HG03159 (cell line): Measurements from ENCODE around the gene LINS1.

Experiments
- ATAC-seq: cut with Tn5 transposase; IDR thresholded peaks from one replicate; pipeline ENCODE4 v1.9.1; 2021; ENCODE audit warnings: mild to moderate bottlenecking, moderate library complexity; ENCODE audit not compliant: unreplicated experiment

LINS1 gene

DNA sequence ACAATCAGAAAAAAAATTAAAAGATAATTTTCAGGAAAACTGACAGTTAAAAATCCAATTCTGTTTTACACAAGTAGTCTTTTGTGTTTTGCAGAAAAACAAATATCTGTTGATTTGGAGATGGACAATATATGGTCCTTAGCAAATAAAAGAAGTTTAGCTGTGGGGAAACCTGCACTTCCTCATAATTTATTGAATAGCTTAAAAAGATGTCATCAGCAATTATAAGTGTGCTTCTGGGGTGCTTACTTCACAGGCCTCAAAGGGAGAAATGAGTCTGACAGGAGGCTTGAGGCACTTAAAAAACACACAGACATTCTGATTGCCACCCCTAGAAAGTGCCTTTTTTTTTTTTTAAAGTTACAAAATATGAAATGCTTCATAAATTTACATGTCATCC lies 41.7 kb downstream of the LINS1 start:
- no peak for ATAC-seq

DNA sequence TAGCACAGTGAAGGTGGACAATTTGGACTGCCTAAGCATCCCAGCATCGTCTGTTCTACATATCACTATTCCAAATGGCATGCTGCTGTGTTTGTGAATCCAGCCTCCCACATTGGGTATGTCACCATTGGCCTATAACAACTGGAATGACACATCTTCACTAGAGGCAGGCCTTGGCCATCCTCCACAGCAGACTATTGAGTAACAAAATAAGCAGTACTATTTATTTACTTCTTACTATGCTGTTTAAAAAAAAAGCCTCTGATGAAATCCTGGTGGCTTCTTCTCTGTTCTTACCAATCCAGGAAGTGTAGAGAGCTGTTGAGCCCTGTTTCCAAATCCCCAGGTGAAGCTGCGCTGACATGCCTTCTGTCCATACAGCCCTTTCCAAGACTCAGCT lies 42.7 kb downstream of the LINS1 start:
- no peak for ATAC-seq

DNA sequence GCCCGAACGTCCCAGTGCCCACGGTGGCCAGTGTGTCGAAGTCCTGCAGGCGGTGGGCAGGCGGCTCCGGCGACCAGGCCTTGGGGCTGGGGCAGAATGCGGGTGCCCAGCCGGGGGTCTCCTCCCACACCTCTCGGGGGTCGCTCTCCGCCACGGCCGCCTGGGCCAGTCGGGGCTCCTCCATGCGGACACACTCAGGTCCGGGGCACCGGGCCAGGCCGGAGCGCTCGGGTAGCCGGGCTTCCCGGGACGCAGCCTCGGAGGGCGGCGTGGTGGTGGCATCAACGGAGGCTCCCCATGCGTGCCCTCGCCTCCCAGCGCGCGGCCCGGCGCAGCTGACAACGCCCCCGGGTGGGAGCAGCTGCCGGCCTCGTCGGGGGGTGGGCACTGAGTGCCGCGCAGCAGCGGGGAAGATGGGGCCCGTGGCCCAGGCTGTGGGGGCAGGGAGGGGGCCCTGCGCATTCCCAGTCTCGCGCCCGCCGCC lies 43.2 kb downstream of the LINS1 start:
- ATAC-seq = no peak

DNA sequence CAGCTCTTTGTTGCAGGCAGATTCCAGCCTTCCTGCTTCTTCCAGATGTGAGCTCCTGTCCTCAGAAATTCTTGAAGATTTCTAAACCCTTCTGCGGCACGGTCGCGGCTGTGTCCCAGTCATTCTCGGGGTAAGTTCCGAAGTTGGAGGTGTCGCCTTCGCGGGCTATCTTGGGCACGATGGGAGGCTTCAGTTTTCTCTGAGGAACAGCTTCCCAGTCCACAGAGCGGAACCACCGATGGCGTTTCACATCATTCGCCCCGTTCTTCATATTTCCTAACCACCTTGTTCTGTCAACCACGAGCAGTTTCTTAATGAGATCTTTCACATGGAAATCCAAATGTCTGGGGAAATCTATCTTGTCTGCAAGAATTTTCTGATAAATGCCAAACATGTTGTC lies 48.5 kb downstream of the LINS1 start:
- no peak for ATAC-seq

DNA sequence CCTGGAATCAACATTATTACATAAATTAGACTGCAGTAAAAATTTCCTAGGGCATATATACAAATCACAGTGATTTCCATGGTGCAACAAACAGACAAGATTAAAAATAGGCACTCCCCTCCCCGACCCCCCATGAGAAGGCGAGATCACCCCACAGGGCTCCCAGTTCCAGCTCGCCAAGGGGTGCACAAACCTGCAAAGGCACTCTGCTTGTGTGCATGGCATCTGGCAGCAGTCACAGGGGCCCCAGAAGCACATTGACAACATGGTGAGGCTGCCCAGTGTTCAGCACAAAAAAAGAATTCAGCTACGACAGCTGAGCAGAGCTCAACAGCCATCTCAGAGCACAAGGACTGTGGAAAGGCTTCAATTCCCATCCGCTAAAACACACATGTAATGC lies 54.0 kb downstream of the LINS1 start:
- ATAC-seq = no peak

DNA sequence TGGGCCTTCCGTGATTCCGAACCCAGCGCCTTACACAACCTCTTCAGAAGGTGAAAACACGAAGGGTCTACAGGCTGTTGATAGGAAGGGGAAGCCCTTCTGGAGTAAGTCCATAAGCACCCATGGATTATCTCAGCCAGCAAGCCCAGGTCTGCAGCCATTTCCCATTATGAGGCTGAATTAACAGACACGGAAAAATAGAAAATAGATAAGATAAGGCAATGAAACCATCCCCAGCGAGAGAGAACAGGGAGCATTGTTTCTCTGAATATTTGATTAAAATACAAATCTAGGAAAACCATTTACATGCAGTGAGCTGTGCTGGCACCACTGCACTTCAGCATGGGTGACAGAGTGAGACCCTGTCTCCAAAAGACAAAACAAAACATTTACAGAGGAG lies 57.0 kb downstream of the LINS1 start:
- ATAC-seq = no peak

DNA sequence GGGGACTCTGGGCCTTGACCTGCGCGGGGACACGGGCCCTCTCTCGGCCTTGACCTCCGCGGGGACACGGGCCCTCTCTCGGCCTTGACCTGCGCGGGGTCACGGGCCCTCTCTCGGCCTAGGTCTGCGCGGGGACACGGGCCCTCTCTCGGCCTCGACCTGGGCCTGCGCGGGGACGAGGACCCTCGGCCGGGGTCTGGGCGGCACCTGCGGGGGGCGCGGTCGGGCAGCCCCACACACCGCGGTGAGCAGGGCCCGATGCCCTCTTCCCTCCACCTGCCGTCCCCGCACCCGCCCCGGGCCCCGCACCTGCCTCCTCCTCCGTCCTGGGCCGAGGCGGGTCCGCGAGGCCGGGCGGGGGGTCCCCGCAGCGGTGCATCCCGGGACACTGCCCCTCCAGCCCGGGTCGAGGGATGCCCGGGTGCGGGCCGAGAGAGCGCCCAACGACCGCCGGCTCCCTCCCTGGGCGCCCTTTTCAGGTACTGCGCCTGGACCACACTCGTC lies 57.6 kb downstream of the LINS1 start:
- ATAC-seq = no peak

DNA sequence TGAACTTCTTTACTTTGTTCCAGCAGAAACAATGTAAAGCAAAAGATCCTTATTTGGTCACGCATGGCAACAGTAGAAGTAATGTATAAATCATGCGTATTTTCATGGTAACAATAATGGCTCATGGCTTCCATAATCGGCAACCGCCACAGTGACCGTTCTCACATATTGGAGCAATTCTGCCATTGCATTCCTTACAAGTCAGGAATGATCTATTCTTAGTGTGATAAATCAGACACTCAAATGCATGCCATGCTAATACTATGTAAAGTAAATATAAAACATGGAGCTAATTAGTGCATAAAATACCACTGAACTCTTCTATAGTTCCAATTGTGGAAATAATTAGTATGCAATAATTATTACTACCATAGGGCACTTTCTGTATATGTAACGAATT lies 59.7 kb downstream of the LINS1 start:
- ATAC-seq = no peak

DNA sequence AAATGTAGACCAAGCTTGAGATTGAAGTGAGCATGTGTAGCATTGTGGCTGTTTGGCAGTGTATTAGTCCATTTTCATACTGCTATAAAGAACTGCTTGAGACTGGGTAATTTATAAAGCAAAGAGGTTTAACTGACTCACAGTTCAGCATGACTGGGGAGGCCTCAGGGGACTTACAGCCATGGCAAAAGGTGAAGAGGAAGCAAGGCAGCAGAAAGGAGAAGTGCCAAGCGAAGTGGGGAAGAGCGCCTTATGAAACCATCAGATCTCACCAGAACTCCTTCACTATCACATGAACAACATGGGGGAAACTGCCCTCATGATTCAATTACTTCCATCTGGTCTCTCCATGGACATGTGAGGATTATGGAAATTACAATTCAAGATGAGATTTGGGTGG lies 64.7 kb downstream of the LINS1 start:
- ATAC-seq = peak; percentile 71

DNA sequence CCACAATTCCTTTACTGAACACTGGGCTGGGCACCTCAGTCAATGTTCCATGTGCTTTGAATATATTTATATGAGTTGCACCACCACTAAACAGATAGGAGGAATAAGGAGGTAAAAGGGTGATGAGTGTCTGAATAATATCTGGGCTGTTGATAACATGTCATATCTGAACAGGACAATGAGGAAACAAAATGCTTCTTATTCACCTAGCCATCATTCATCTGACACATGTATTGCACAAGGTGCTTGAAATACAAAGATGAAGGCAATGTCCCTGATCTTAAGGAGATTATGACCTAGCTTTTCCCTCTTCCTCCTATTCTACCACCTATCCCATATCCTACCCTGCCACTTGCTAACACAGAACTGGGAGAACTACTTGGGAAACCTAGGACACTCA lies 65.3 kb downstream of the LINS1 start:
- no peak for ATAC-seq

DNA sequence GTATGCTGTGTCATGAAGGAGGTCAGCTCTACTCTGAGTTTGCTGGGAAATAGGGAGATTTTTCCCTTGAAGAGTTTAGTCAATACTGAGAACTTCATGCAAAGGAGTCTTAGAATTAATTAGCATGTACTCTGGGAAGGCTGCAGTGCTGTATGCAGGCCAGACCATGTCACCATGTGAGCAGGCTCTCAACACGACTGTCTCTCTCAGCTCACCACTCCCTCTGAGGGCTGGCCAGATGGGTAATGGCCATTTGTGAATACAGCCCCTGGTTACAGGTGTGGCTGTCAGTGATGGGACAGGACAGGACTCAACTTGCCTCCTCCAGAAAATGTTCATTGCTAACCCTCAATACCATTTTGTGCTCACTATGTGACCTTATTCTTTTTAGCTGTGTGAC lies 68.1 kb downstream of the LINS1 start:
- no peak for ATAC-seq

DNA sequence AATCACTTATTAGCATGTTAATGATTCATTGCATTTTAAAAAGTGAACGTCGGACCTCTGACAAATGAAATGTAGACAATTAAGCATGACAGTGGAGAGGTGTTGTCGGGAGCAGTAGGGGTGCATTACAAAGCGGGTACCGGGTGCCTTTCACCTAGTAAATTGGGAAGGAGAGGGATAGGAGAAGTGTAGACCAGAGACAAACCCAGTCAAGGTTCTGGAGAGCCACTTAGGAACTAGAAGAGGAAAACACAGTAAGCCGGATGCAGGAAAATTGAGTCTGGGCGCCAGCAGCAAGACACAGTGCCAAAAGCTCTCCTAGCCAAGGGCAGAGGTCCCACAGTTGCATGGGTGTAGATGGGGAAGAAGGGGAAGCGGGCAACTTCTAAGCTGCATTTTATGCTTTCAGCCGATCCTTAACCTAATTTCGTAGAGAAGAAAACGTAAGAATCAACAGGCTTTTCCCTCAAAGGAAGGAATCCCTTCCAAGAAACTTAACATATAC lies 70.1 kb downstream of the LINS1 start:
- ATAC-seq = no peak

DNA sequence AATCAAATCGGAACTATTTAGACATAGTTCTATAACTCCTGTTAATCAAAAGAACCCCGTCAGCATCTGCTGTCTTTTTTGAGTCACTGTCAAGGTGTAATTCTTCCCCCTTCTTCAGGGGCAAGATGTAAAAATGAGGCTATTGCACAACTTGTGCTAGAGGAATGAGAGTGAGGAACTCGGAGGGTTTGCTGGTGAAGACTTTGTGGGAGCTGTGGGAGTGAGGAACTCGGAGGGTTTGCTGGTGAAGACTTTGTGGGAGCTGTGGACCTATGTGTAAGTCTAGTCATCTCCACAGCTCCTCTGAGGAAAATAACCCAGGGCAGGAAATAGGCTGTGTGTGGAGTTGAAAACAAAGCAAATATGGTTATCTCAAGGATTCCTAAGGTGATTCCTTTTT lies 70.8 kb downstream of the LINS1 start:
- ATAC-seq = no peak

DNA sequence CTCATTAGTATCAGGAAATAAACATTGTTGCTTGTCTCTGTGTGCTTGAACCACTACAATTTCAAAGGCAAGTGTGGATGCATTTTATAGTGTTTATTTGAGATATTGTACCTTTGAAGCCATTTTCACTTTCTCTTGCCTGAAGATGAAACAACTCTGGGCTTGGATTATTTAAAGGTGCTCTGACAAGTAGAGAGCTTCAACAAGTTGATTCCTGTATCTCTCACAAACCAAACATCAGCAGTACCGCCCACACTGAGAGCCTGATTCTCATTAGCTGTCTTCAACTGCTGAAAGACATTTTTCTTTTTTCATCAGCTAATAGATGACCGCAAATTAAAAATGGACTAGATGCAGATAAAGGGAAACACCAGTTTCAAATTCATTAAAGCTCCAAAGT lies 72.4 kb downstream of the LINS1 start:
- no peak for ATAC-seq

DNA sequence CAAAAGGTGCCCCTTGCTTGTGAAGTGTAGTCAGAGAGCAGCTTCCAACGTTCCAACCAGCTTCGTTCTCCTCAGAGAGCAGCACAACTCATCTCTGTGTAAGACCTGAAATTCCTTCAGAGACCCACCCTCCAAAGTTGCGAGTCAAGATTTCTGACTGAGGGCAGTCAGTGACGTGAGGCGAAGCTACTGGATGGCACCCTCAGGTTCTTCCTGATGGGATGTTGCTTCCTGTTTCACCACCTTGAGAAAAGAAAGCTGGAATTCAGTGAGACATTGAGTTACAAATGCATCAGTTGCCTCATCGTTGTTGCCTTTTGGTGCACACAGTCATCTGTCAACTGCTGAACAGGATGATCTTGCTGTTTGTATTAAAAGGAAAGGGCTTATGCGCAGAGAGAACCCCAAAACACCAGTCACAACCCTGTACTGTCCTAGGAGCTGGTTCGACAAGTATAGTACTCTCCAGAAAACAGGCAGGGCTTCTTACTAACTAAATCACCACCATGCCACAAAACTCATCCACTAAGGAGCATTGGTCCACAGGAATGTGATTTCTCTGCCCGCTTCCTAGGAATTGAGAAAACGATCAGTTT lies 73.1 kb downstream of the LINS1 start, which contains the start of gene CERS3:
Gene CERS3, minus strand, starts transcription at position 118 of the 596 bp plus-strand sequence. CDS start 27,101 bp downstream, outside the sequence.
- ATAC-seq = no peak

DNA sequence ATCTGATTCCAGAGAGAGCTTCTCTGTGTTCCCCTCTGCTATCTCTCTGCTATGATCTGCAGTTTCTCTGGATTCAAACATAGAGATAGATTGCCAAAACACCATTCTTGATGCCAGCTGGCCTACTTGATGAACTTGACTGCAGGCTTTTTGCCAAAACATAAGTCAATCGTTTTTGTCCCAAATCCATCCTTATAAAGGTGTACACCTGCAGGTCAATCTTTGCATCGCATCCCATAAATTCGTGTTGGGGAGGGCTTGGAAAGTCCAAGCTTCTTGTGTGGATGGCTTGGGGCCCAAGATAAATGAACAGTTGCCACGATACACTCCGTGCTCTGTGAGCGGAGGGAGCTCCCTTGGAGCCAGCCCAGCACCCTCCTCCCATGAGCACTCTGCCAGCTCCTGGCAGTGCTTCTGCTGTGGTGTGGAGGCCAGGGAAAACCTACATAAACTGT lies 75.9 kb downstream of the LINS1 start:
- ATAC-seq = no peak

DNA sequence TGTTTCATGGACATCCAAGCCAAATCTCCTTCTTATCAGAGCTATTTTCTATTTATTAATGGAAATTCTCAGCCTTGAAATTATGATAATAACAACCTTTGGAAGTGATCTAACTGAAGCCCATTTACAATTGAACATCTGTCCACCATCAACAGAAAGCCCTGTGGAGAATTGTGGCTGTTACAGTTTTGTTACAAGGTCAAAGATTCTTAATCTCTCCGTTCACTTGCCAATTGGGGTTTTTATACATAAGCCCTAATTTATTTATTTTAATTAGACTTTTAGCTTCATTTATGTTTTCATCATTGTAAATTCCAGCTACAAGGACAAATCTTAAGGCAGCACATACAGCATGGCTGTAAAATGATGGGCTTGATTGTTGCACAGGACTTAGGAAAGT lies 76.5 kb downstream of the LINS1 start:
- no peak for ATAC-seq

DNA sequence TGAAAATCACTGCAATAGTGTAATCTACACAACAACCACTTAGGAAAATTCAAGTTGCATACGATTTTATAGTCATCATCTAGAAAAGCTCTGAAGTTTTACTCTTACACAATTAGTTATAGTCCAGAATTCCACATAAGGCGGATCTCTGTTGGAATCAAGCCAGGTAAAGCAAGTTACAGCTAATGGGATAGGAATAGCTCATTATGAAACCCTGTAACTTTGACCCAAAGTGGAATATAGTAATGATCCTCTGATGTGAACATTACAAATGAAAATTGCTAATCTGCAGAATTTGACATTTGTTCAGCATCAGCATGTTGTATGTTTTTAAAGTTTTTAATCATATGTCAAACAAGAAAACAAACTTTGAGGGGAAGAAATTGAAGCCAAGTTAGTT lies 77.7 kb downstream of the LINS1 start:
- no peak for ATAC-seq

DNA sequence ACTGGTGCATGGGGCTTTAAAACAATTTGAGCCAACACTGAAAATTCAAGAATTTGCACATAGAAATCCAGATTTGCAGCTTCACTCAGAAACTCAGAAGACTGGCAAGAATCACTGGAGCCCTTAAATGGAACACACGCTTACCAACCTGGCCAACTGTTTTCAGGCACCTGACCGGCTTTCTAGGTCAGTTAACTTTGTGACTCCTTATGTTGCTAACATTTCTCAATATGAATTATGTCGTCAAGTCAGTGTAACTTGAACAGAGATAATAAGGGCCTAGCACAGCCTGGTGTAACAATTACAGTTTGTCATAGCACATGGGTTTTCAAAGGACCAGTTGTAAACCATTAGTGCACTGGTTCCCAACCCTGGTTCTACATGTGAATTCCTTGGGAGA lies 80.1 kb downstream of the LINS1 start:
- ATAC-seq = no peak

DNA sequence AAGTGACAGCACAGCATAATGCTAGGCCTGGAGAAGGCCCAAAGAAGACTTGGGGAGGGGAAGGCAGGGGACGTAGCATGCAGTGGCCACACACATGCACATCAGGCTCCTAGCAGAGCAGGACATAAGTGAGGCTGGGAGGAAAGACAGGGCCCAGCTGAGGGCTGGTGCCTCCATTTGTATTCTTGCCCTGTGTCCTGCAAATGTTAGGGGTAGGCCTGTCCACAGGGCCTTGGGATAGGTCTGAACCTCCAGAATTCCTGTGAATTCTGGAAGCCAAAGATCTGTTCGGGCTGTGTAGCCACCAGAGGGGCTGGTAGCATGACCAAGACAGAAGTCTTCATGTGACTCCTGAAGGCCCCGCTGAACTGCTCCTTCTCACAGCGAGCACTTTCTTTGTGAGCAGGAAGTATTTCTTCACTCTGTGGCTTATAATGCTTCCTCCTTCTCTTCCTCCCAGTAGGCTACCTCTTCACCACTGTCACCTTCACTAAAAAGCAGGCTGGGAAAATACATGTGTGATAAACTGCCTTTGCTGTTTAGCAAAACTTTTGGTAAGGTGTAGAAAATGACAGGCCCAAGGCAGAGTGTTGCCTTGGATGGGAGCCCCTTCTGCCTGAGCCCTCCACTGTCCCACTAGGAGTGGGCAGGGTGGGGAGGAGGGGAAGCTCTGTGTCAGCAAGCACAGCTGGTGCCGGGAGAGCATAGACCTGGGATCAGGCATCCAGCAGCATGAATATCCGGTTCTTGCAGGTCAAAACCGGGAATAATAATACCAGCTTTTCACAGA lies 81.7 kb downstream of the LINS1 start:
- no peak for ATAC-seq

DNA sequence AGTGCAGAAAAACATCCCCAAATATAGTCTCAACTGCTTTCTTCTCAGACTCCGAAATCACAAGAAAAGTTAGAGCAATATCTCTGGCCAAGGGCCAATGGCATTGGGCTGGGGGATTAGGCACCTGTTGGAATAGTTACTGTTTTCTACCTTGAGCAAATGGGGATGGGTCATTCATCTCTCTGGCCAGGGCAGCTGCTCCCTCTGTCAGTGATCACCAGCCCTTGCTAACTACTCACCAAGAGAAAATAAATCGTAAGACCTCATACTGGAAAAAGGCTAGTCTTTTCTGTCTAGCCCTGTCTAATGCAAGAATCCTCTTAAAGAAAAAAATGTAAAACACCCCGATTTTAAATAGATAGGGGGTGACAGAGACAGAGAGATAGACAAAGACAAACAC lies 84.1 kb downstream of the LINS1 start:
- ATAC-seq = no peak
